GM10847 (cell line): ENCODE data around the gene GAL.

Experiments
- POLR2A ChIP-seq: IDR thresholded peaks from 2 replicates; pipeline ENCODE4 v1.6.1; 2011; ENCODE audit not compliant: insufficient read length; ENCODE audit errors: extremely low read depth

GAL gene

GRCh38 chr11:68669301-68670090, 14.8 kb upstream of the GAL start:
- TF ChIP-seq POLR2A = no peak

- no peak for TF ChIP-seq POLR2A
These were observed 13.9 kb upstream of the GAL start for GRCh38 chr11:68670208-68670992.

GRCh38 chr11:68673306-68673945, 10.9 kb upstream of the GAL start:
- no peak for TF ChIP-seq POLR2A

GRCh38 chr11:68673991-68674390, 10.4 kb upstream of the GAL start:
- TF ChIP-seq POLR2A = no peak

GRCh38 chr11:68674461-68674860, 9.9 kb upstream of the GAL start:
- TF ChIP-seq POLR2A = no peak

GRCh38 chr11:68677432-68677831, 6.9 kb upstream of the GAL start:
- no peak for TF ChIP-seq POLR2A

- TF ChIP-seq POLR2A = no peak
These were observed 6.3 kb upstream of the GAL start for GRCh38 chr11:68678031-68678441.

- no peak for TF ChIP-seq POLR2A
These were observed 3.7 kb upstream of the GAL start for GRCh38 chr11:68680541-68681231.

GRCh38 chr11:68682531-68682961, 1.8 kb upstream of the GAL start:
- no peak for TF ChIP-seq POLR2A

GRCh38 chr11:68683121-68683520, 1.2 kb upstream of the GAL start:
- no peak for TF ChIP-seq POLR2A

GRCh38 chr11:68683536-68684384, 584 bp upstream of the GAL start:
- no peak for TF ChIP-seq POLR2A

- no peak for TF ChIP-seq POLR2A
These were observed 1.5 kb downstream of the GAL start for GRCh38 chr11:68685656-68686380.

GRCh38 chr11:68686486-68686885, 2.1 kb downstream of the GAL start:
- no peak for TF ChIP-seq POLR2A

GRCh38 chr11:68687311-68687710, 3.0 kb downstream of the GAL start:
- TF ChIP-seq POLR2A = no peak
